ENCODE measurements around the gene ACP7.

DNA sequence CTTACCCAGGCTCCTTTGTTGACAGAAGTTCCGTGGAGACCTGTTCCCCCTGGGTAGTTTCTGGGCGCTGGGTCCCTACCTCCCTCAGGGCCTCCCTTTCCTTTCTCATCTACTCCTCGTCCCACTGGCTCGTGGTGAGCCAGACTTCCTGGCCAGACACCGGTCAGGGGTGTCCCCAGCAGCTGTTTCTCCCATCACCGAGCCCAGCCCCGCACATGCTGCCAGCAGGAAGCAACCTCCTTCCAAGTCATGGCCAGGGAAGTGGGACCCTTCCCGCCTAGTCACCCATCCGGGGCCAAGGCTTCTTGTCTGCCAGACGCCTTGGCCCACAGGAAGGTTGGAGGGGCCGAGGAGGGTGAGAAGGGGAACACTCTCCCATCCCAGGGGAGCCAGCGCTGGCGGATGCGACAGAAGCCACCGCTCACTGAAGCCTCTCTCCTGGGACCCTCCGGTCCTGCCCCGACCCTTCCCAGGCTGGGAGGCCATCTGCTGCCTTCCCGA is 47.1 kb downstream of the ACP7 start:
- TF ChIP-seq POLR2A (IDR thresholded peaks at IDR 0.05; ENCODE audit: low read length) (no peak), GATA1 (IDR thresholded peaks at IDR 0.05; ENCODE audit: low read depth, low read length) (no peak)

Measured in erythroblast (primary cell).